DMS79 treated with DMSO at 0.1 percent for 48 hours (cell line): ENCODE data around the gene N4BP2.

Experiments
- DNase-seq: peaks from one replicate; lab custom pipeline; 2025; lab: John Stamatoyannopoulos, UW

N4BP2 gene

DNA sequence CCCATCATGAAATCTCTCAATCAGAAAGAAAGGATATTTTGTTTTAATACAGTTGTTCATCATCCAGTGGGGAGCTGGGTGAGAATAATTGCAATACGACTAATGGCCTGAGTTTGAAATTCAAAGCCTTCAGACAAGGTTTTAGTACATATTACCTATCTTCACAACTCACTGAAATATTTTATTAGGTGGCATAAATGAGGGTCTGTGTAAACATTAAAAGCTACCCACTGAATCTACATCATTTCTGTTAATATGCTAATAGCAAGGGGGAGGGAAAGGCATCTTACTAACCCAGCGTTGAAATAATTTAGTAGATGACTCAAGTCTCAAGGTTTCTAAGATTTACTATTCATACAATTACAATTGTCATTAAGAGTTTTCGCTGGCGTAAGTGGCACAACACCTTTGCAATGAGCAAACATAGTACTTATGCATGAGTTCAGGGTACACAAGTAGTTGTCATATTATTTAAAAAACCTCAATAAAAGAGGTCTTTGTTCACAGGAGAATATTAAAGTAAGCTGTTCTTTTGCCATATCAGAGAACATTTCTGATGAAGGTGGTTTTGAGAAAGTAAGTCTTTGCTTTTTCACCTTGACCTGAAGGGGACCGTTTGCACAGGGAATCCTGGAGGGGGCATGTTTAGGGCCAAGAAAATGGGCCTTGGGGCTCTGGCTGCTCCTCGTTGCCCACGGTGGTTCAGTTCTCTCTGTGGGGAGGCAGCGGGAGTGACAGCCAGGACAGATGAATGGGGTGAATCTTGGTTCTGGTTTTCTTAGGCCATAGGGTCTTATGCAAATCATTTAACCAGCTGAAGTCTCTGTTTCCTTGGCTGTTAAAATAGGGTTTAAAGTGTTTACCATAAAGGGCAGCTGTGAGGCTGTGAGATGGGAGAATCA, 135.7 kb downstream of the N4BP2 start:
- no peak for DNase-seq

- DNase-seq = no peak
These were observed 136.4 kb downstream of the N4BP2 start for GRCh38 chr4:40193016-40193571.

DNA sequence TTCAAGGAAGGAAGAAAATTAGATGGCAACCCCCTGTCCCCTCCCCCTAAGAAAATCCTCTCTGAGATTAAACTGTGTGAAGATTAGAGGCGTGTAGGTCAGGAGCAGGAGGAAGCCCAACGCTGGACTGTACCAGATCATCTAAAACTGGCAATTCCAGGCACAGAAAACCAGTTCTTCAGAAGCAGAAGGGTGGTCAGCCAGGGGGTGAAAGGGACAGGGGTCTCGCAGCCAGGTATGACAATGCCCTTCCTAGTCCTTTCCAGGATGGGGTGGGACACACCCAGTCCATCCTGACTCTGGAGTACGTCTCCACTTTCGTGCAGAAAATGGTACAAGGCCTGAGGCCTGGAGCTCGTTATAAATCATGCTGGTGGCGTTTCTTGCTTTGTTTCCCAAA, 136.9 kb downstream of the N4BP2 start:
- no peak for DNase-seq

- no peak for DNase-seq
These were observed 138.0 kb downstream of the N4BP2 start for GRCh38 chr4:40194602-40195161.

- DNase-seq = no peak
These were observed 138.8 kb downstream of the N4BP2 start for GRCh38 chr4:40195182-40196177.

DNA sequence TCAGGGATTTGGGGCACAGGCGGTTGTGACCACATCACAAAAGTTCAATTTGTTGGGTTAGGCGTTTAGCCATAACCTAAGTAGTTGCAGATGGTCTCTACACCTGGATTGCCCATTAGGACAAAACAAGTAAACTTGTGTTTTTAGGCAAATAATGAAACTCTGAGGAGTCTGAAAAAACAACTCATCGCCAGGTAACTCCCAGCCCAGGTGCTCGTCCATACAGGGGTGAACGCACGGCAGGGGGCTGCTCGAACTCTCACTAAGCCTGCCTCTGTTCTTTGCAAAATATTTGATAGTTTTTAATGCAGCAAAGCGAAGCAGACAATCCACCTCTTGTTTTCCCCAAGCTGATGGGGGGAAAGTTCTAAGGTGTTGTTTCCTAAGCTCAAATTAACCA, 139.6 kb downstream of the N4BP2 start:
- DNase-seq = no peak

DNA sequence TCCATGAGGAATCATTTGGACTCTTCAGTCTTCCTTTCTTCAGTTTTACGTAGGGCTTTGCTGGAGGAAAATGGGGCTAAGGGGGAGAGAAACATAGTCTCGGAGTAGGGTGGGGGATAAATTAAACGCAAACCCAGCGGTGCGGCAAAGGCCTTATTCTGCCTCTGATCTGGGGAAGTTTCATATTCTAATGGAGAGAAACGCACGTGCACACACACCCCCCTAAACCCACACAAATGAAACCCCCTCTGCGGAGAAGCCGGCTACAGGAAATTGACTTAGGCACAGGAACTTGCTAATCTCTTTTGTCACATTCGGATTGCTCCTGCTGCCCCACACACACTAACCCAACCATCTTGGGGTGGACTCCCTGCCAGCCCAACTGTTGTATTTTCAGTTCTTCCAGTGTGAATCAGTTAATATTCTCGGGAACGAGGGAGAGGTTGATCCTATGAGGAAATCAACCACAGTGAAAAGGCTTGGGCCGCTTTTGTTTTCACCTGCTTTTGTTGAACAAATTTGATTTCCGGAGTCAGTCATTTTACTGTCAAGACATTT, 140.2 kb downstream of the N4BP2 start, which contains the start of gene RHOH:
RHOH (plus strand) TSS at position 308 of the 558 bp plus-strand sequence. CDS start 46,356 bp downstream, outside the sequence.
- no peak for DNase-seq

- no peak for DNase-seq
These were observed 141.4 kb downstream of the N4BP2 start for GRCh38 chr4:40197879-40198689.

- no peak for DNase-seq
These were observed 142.6 kb downstream of the N4BP2 start for GRCh38 chr4:40199179-40199670.

DNA sequence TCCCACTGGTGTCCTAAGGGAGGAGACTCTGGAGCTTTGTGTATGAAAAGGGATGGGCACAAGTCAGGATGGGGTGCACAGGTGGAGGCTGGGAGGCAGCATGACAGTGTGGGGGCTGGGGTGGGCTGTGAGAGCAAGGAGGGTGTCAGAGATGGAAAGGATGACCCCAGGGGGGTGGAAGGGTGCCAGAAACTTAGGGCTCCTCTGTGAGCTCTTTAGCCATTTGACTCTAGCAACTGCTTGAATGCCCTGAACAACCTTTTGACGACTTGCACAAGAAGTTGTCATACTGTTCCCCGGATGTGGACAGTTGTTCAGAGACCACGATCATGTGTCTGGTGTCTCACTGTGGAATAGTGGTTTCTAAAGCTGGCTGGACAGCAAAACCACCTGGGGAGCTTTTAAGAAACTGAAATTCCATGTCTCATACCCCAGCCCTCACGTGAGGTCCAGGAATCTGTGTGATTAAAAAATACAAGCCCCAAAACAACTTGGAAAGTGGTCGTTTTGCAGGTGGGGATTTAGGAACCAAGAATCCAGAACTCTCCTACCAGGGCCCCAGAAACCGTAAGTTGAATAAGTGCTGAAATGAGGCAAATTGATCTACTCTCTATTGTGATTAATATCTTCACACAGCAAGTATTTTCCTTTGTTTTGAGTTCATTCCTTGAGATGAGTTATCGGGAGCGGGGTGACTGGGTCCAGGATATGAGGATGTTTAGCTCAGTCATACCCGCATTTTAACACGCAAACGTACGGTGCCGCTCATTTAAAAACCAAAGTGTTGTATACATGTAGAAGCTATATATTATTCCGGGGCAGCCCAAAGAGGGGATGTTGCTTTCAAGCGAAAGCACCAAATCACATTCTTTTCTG, 143.6 kb downstream of the N4BP2 start:
- DNase-seq = no peak

GRCh38 chr4:40200875-40201801, 144.5 kb downstream of the N4BP2 start:
- no peak for DNase-seq

GRCh38 chr4:40201898-40202297, 145.2 kb downstream of the N4BP2 start:
- no peak for DNase-seq

- DNase-seq = no peak
These were observed 145.8 kb downstream of the N4BP2 start for GRCh38 chr4:40202474-40202873.

DNA sequence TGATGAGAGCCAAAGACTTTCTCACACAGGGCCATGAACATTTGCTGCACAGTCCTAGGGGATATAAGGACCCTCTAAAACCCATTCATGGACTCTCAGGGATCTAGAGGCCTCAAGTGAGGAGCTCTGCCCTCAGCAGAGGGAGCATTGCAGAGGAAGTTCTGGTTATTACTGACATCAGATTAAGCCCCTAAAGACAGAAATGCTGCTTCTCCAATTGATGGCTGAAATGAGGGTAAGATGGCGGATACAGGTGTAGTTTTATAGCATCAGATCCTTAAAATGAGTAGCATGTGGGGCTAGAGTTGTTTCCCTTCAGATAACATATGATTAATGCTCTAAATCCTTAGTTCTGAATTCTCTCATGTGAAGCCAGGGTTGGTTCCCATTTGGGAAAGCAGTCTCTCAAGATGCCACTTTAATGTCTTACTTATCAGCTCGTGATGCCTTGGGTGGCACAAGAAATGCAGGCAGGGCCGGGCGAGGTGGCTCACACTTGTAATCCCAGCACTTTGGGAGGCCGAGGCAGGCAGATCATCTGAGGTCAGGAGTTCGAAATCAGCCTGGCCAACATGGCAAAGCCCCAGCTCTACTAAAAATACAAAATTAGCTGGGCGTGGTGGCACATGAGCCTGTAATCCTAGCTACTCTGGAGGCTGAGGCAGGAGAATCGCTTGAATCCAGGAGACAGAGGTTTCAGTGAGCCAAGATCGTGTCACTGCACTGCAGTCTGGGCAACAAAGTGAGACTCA, 148.0 kb downstream of the N4BP2 start:
- DNase-seq = no peak

- DNase-seq = no peak
These were observed 148.9 kb downstream of the N4BP2 start for GRCh38 chr4:40205259-40206198.

DNA sequence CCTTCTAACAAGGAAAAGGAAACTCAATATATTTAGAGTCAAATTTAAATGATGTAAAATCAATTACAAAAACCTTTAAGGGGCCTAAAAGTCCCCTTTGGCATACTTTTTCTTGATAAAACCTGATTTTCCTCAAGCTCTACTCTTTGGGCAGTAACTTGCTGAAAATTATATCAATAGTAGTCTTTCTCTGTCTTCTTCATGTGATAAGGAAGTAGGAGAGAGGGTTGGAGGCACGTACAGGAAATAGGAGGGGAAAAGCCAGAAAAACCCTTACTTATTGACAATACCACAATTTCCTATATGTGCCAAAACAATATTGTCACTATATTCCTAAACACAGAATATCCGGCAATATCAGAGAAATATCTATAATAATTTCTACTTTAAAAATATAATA, 149.8 kb downstream of the N4BP2 start:
- no peak for DNase-seq
